ENCODE measurements around the gene DOP1A. TPM values are rescaled to one million over a fixed set of nuclear protein-coding genes. Genes with fewer than 3 reads are reported as not detected.

Gene DOP1A, protein sequence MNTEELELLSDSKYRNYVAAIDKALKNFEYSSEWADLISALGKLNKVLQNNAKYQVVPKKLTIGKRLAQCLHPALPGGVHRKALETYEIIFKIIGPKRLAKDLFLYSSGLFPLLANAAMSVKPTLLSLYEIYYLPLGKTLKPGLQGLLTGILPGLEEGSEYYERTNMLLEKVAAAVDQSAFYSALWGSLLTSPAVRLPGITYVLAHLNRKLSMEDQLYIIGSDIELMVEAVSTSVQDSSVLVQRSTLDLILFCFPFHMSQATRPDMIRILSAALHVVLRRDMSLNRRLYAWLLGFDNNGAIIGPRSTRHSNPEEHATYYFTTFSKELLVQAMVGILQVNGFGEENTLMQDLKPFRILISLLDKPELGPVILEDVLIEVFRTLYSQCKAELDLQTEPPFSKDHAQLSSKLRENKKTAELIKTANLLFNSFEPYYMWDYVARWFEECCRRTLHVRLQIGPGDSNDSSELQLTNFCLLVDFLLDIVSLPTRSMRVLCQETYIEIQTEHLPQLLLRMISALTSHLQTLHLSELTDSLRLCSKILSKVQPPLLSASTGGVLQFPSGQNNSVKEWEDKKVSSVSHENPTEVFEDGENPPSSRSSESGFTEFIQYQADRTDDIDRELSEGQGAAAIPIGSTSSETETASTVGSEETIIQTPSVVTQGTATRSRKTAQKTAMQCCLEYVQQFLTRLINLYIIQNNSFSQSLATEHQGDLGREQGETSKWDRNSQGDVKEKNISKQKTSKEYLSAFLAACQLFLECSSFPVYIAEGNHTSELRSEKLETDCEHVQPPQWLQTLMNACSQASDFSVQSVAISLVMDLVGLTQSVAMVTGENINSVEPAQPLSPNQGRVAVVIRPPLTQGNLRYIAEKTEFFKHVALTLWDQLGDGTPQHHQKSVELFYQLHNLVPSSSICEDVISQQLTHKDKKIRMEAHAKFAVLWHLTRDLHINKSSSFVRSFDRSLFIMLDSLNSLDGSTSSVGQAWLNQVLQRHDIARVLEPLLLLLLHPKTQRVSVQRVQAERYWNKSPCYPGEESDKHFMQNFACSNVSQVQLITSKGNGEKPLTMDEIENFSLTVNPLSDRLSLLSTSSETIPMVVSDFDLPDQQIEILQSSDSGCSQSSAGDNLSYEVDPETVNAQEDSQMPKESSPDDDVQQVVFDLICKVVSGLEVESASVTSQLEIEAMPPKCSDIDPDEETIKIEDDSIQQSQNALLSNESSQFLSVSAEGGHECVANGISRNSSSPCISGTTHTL (N-terminal part only)
- total RNA-seq, result 1 to 10 TPM; 5.4 to 7.3 TPM

DNA sequence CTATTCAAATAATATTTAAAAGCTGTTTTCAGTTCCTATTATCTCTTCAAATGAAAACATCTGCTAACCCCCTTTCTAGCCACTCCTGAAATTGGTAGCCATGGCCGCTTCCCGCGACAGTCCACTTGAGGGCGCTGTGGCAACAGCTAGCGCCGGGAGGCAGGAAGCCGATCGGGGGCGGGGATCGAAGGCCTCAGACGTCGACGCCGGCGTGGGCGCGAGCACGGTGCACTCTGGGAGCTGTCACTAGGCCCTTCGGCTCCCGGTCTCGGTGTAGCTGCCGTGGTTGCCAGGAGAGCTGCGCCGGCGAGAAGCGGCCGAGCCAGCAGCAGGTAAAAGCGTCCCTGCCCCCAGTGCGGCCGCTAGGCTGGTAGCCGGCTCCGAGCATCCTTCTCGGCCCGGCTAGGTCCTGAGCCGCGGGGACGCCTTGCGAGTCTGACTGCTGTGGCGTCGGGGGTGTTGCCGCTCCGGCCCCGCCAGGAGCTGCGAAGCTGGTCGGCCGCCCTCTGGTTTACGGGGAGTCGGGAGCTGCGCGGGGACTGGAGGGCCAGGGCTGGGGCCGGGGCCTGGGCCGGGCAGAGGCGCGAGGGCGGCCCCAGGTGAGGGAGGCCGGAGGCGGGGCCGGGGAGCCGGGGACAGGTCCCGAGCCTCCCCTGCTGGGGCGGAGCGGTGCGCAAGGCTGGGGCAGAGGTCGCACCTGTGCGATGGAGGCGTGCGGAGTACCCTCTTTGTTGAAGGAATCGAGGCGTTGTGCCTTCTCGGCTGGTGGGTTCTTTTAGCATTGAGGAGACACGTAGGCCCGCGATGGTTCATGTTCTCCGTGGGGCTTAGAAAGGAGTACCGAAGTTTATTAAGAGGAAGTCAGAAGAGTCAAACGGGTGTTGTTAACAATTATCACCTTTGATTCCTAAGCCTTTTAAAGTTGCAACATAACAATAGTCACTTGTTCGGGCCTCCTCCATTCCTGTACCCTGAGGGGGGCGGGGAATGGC lies at the start of gene DOP1A:
TSS of gene DOP1A (plus strand) at position 224 of the 992 bp plus-strand sequence. CDS start 29,307 bp downstream, outside the sequence.
- ATAC-seq (peak; percentile 87), DNase-seq (peak; percentile 99)
- no peaks in the 10 kb centered on the region for H3K27me3 Mint-ChIP-seq
- H3K36me3 Mint-ChIP-seq (ENCODE audit: low read depth), result peaks cover under 1% of the 10 kb centered on the region
- H3K4me3 Mint-ChIP-seq, result peak within 1 kb of the TSS; percentile 88
- ChIA-PET POLR2A (interaction anchor here (0.6 to 0.9 kb wide), 3 partner anchors 127 to 802 kb away, joined by 3 to 5 read pairs (median 3); no protein-coding TSS in a partner anchor), CTCF (interaction anchor here (0.6 to 7.1 kb wide), 40 partner anchors 11 to 819 kb away, joined by 3 to 101 read pairs (median 5); partner anchors contain the start of genes CYB5R4, PGM3 and RWDD2A)
- H3K4me1 Mint-ChIP-seq, result peaks cover 47% of the 10 kb centered on the region
- no peaks in the 10 kb centered on the region for H3K9me3 Mint-ChIP-seq (ENCODE audit: low read depth)
- H3K27ac Mint-ChIP-seq, result peak within 1 kb of the TSS; percentile 84
- intact Hi-C loops (cut with DNase I, micrococcal nuclease), result loop anchor here (1.0 to 5.0 kb wide), 9 partner anchors 126 to 1315 kb away; partner anchors contain the start of genes IBTK (in 2 of the 2), PGM3 (in 2 of the 2), RWDD2A (in 2 of the 2) and CEP162 (in 1 of the 2)

DNA sequence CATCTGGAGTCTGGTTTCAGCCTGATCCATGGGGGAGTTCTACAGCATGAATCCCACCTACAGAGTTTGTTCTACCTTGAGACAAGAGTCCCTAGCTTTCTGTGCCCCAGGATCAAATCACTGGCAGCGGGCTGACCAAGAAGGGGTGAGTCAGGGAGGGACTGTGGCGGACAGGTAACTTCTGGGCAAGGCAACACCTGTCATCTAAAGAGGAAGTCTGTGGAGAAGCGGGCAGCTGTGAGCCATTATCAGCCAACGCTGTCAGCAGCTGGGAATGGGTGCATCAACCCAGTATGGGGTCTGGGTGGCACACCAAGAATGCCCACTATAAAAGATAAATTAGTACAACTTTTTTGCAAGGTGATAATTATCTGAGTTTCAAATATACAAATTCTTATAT lies 47.7 kb upstream of the DOP1A start:
- peaks cover 3% of the 10 kb centered on the region for H3K9me3 Mint-ChIP-seq (ENCODE audit: low read depth)
- no peak for DNase-seq
- H3K27me3 Mint-ChIP-seq, result no peaks in the 10 kb centered on the region
- ATAC-seq, result no peak
- CTCF ChIA-PET, result interaction anchor here (0.6 kb wide), 1 partner anchor 492 kb away, joined by 3 read pairs; no protein-coding TSS in a partner anchor
- intact Hi-C loops (cut with DNase I, micrococcal nuclease), result no loop called here
- H3K27ac Mint-ChIP-seq, result no peak overlapping the region
- H3K4me1 Mint-ChIP-seq, result no peaks in the 10 kb centered on the region
- peaks cover 56% of the 10 kb centered on the region for H3K36me3 Mint-ChIP-seq (ENCODE audit: low read depth)
- POLR2A ChIA-PET, result no interaction called here
- no peak overlapping the region for H3K4me3 Mint-ChIP-seq

DNA sequence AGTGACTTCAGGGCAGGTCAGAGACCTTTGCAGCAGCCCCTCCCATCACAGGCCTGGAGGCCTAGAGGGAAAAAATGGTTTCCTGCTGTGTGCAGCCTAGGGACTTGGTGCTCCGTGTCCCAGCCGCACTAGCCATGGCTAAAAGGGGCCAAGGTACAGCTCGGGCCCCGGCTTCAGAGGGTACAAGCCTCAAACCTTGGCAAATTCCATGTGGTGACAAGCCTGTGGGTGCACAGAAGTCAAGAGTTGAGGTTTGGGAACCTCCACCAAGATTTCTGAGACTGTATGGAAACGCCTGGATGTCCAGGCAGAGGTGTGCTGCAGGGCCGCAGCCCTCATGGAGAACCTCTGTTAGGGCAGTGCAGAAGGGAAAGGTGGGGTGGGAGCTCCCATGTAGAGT lies 35.8 kb upstream of the DOP1A start:
- no peaks in the 10 kb centered on the region for H3K4me1 Mint-ChIP-seq
- H3K27ac Mint-ChIP-seq, result no peak overlapping the region
- ChIA-PET POLR2A (no interaction called here), CTCF (no interaction called here)
- intact Hi-C loops (cut with DNase I, micrococcal nuclease), result no loop called here
- no peak overlapping the region for H3K4me3 Mint-ChIP-seq
- H3K36me3 Mint-ChIP-seq (ENCODE audit: low read depth), result peaks cover 55% of the 10 kb centered on the region
- H3K27me3 Mint-ChIP-seq, result no peaks in the 10 kb centered on the region
- DNase-seq, result no peak
- ATAC-seq, result no peak
- H3K9me3 Mint-ChIP-seq (ENCODE audit: low read depth), result peaks cover 10% of the 10 kb centered on the region

DNA sequence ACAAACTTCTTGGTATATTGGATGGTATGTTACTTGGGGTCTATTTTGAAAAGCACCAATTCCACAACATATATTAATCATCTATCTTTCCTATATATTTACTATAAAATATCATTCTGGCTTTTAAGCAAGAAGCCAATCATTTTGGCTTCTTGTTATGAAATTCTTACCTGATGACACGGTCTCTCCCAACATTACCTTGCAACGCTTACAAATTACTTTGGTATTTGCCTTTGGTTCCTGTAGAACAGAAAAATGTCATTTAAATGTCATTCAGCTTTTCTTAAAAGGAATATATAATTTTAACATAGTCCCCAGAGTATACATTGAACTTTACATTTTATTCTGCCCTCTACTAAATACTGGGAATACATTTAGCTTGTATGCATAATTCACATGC lies 29.2 kb upstream of the DOP1A start:
- peaks cover 3% of the 10 kb centered on the region for H3K9me3 Mint-ChIP-seq (ENCODE audit: low read depth)
- peaks cover 30% of the 10 kb centered on the region for H3K36me3 Mint-ChIP-seq (ENCODE audit: low read depth)
- no peaks in the 10 kb centered on the region for H3K4me1 Mint-ChIP-seq
- H3K27me3 Mint-ChIP-seq, result no peaks in the 10 kb centered on the region
- no peak overlapping the region for H3K4me3 Mint-ChIP-seq
- DNase-seq, result no peak
- no peak overlapping the region for H3K27ac Mint-ChIP-seq
- CTCF ChIA-PET, result interaction anchor here (1.6 kb wide), 1 partner anchor 19 kb away, joined by 4 read pairs; no protein-coding TSS in a partner anchor
- no peak for ATAC-seq
- POLR2A ChIA-PET, result interaction anchor here (0.6 kb wide), 1 partner anchor 16 kb away, joined by 3 read pairs; no protein-coding TSS in a partner anchor
- intact Hi-C loops (cut with DNase I, micrococcal nuclease), result no loop called here

DNA sequence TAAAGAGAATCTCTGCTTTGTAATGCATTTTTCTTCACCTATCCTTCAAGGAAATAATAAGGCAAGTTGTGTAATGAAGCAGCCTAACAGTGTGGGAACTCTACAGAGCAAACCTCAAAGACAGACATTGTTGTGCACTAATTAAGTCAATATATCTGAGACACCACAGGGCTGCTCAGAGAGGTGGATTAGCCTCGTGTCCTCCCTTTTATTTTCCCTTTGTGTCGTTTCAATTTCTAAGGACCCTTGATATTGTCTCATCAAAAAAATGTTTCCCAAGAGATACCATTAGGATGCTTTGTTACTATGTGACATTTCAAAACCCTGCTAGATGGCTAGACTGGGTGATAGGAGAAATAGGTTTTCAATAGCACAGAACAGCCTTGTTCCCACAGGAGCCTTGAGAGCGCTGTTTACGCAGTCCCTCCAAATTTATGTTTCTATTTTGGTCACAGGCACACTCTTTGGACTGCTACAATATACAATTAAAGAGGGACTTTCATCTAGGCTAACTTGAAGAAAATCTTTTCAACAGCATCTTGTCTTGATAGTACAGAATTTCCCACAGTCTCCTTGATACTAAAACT lies 24.9 kb upstream of the DOP1A start:
- no peaks in the 10 kb centered on the region for H3K36me3 Mint-ChIP-seq (ENCODE audit: low read depth)
- no peak overlapping the region for H3K4me3 Mint-ChIP-seq
- ATAC-seq (no peak), DNase-seq (no peak)
- no peaks in the 10 kb centered on the region for H3K9me3 Mint-ChIP-seq (ENCODE audit: low read depth)
- H3K27me3 Mint-ChIP-seq, result no peaks in the 10 kb centered on the region
- intact Hi-C loops (cut with DNase I, micrococcal nuclease), result loop anchor here in 1 of 2 experiments (10.0 kb wide), 1 partner anchor 298 kb away; no protein-coding TSS in a partner anchor
- no peak overlapping the region for H3K27ac Mint-ChIP-seq
- CTCF ChIA-PET, result no interaction called here
- no peaks in the 10 kb centered on the region for H3K4me1 Mint-ChIP-seq
- POLR2A ChIA-PET, result no interaction called here

DNA sequence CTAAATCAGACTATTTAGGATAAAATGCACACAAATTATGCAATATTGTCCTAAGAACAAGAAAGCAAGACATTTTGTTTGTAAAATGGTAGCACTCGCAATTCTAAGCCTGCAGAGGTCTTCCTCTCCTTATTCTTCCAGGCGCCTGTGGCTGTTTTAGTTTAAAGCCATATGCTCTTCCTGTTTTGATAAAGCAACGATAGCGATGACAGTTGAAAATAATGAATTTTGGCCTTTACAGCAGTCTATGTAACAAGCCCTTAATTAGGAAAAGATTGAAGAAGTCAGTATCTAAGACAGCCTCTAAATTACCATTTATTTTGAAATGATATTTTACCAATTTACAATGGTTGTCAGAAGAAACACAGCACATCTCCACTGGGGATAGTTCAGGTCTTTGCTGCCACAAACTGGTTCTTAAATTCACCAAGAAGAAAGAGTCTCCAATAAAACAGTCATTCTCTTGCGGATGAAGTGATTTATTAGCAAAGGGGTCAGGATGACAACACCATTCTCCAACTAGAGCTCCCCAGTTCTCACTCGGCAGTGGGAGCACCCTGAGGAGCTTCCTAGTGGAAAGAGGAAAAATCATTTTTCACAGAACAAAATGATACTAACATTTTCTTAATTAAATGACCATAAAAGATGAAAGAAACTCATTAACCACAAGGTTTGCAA lies 23.2 kb upstream of the DOP1A start:
- Mint-ChIP-seq H3K9me3 (ENCODE audit: low read depth) (no peaks in the 10 kb centered on the region), H3K4me3 (no peak overlapping the region), H3K27ac (no peak overlapping the region), H3K27me3 (no peaks in the 10 kb centered on the region), H3K36me3 (ENCODE audit: low read depth) (peaks cover 2% of the 10 kb centered on the region), H3K4me1 (no peaks in the 10 kb centered on the region)
- intact Hi-C loops (cut with DNase I, micrococcal nuclease), result loop anchor here in 1 of 2 experiments (10.0 kb wide), 1 partner anchor 299 kb away; no protein-coding TSS in a partner anchor
- ChIA-PET CTCF (no interaction called here), POLR2A (interaction anchor here (0.6 kb wide), 1 partner anchor 315 kb away, joined by 3 read pairs; no protein-coding TSS in a partner anchor)
- DNase-seq (no peak), ATAC-seq (no peak)

DNA sequence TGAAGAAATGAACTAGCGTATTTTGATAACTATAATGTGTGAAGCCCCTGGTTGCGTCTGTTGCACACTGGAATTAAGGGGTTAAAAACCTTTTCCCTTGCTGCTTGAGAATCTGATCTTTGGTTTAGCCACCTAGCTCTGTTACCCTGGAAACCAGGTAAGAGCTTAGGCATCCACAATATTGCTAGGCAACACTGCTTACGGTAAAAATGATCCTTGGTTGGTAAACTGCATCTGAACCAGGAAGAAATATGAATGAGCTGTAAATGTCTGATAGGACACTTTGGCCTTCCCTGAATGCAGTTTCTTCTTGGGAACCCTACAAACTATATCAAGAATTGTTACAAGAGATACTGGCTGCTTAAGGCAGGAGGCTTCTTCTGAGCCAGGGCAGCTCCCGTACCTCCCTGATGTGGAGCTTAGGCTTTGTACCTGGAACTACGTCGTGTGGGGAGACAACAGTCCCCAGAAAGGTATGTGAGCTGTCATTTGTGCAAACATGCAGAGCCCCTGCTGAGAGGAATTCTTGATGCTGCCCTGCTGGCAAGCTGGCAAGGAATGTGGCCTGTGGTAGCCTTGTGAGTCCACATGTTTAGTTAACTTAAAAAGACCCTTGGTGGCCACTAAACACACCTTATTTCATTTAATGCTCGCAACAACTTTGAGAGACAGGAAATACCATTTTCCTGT lies 20.3 kb upstream of the DOP1A start:
- ATAC-seq (no peak), DNase-seq (no peak)
- POLR2A ChIA-PET, result interaction anchor here (0.7 kb wide), 1 partner anchor 141 kb away, joined by 3 read pairs; no protein-coding TSS in a partner anchor
- CTCF ChIA-PET, result interaction anchor here (0.7 to 1.9 kb wide), 4 partner anchors 11 to 777 kb away, joined by 3 to 6 read pairs (median 3); partner anchors contain the start of gene UBE3D
- Mint-ChIP-seq H3K9me3 (ENCODE audit: low read depth) (no peaks in the 10 kb centered on the region), H3K27me3 (no peaks in the 10 kb centered on the region), H3K4me3 (no peak overlapping the region), H3K27ac (no peak overlapping the region), H3K36me3 (ENCODE audit: low read depth) (peaks cover 2% of the 10 kb centered on the region), H3K4me1 (no peaks in the 10 kb centered on the region)
- intact Hi-C loops (cut with DNase I, micrococcal nuclease), result loop anchor here in 1 of 2 experiments (10.0 kb wide), 1 partner anchor 302 kb away; no protein-coding TSS in a partner anchor

DNA sequence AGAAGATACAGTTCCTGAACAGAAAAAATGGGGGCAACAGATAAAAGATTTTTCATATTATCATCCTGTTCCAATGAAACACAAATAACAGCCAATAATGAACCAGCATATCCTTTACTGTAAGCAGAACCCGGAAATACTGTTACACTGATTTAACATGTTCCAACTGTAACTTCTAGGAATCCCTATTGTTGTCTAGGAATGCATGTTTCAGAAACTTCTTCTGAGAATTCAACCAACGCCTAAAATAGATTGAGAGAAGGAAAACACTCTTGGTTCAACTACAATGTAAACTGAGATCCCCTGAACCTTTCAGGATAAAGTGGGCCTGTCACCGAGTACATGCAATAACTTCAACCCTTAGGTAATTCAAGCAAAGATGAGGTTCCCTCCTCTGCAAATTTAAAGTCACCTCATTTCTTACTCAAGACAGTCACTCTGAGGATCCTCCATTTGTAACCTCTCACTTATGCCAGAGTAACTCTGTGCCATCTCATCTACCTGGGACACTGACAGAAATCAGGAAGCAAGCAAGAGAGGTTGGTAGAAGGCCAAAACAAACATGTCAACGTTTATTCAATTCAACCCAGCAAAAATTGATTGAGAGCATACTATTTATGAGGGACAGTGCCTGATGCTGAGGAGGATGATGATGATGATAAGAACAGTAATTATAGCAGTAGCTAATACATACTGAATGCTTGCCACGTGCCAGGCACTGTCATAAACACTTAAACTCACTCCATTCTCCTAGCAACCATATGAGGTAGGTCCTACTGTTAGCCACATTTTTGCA lies 15.9 kb upstream of the DOP1A start:
- no peak overlapping the region for H3K4me3 Mint-ChIP-seq
- H3K4me1 Mint-ChIP-seq, result peaks cover 2% of the 10 kb centered on the region
- no peak for ATAC-seq
- ChIA-PET POLR2A (no interaction called here), CTCF (interaction anchor here (0.6 to 6.5 kb wide), 3 partner anchors 15 to 349 kb away, joined by 3 to 48 read pairs (median 4); partner anchors contain the start of genes DOP1A and UBE3D)
- peak overlapping the region; percentile 5 for H3K27ac Mint-ChIP-seq
- H3K9me3 Mint-ChIP-seq (ENCODE audit: low read depth), result no peaks in the 10 kb centered on the region
- intact Hi-C loops (cut with DNase I, micrococcal nuclease), result loop anchor here in 1 of 2 experiments (10.0 kb wide), 1 partner anchor 687 kb away; the partner anchor contains the start of gene TPBG
- H3K36me3 Mint-ChIP-seq (ENCODE audit: low read depth), result peaks cover 9% of the 10 kb centered on the region
- DNase-seq, result no peak
- no peaks in the 10 kb centered on the region for H3K27me3 Mint-ChIP-seq
